Brain microvascular endothelial cell (primary cell): ENCODE results near the gene ZNF488.

Experiments used
- DNase-seq: peaks from one replicate; pipeline ENCODE4 v3.0.0-alpha.2; 2020
- H3K27ac ChIP-seq: fragments of 250-450 bp; sonication (Bioruptor Pico); 2 replicates; pipeline ENCODE4 v1.5.1; 2020; ENCODE audit warnings: mild to moderate bottlenecking, moderate library complexity
- H3K27me3 ChIP-seq: fragments of 250-450 bp; sonication (Bioruptor Pico); replicated peaks from 2 replicates; pipeline ENCODE4 v1.5.1; 2020; ENCODE audit warnings: mild to moderate bottlenecking
- H3K36me3 ChIP-seq: fragments of 250-450 bp; sonication (Bioruptor Pico); replicated peaks from 2 replicates; pipeline ENCODE4 v1.5.1; 2020; ENCODE audit warnings: mild to moderate bottlenecking
- H3K4me3 ChIP-seq: 2 replicates; pipeline ENCODE4 v1.5.1; 2011; ENCODE audit warnings: low read depth, mild to moderate bottlenecking, control low read depth, low read length, moderate library complexity
- in situ Hi-C: cut with HindIII; loops from 2 replicates; pipeline ENCODE4 v1.10.0; 2017; ENCODE audit warnings: low sequenced_read_pairs, low pct_ligation_motif_present
- TF ChIP-seq, protein P1 (sequence below): IDR thresholded peaks from 2 replicates; pipeline ENCODE4 v1.5.1; 2011; ENCODE audit warnings: low read depth, mild to moderate bottlenecking, moderate library complexity, low read length, control low read depth, inconsistent platforms; ENCODE audit errors: missing control alignments

ZNF488 gene

DNA sequence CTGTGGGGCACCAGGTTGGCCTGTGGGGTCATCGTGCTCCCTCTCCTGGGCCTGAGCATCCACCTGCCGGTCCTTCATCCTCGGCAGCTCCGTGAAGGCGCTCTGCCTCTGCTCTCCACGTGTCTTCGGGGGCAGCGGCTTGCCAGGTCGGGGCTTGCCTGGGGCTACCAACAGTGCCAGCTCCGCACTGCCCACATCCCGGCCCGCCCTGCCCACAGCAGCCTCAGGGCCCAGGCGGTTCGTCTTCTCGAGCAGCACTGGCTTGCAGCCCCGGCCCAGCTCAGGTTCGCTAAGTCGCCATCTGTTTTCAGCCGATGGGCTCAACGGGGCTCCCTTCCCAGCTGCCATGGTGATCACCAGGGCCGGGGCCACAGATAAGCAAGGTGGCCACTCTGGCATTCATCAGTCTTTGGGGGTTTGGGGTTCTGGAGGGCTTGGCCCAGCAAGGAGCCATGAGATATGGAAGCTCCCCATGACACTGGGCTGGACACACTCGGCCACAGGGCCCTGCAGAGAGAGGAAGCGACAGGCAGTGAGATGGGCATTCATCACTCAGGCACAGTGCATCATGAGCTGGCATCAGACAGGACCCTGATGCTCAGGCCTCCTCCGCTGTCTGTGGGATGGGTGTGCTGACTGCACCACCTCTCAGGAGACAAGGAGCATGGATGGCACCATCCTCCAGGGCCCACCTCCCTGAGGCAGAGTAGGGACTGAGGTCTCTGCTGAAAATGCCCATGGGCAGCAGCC, 15.5 kb downstream of the ZNF488 start:
- H3K36me3 ChIP-seq, result no peaks in the 10 kb centered on the region
- no peak for DNase-seq
- TF ChIP-seq, protein P1, sequence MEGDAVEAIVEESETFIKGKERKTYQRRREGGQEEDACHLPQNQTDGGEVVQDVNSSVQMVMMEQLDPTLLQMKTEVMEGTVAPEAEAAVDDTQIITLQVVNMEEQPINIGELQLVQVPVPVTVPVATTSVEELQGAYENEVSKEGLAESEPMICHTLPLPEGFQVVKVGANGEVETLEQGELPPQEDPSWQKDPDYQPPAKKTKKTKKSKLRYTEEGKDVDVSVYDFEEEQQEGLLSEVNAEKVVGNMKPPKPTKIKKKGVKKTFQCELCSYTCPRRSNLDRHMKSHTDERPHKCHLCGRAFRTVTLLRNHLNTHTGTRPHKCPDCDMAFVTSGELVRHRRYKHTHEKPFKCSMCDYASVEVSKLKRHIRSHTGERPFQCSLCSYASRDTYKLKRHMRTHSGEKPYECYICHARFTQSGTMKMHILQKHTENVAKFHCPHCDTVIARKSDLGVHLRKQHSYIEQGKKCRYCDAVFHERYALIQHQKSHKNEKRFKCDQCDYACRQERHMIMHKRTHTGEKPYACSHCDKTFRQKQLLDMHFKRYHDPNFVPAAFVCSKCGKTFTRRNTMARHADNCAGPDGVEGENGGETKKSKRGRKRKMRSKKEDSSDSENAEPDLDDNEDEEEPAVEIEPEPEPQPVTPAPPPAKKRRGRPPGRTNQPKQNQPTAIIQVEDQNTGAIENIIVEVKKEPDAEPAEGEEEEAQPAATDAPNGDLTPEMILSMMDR, result no peak
- no peak overlapping the region for H3K4me3 ChIP-seq
- in situ Hi-C loops, result no loop called here
- H3K27me3 ChIP-seq, result no peaks in the 10 kb centered on the region
- no peak overlapping the region for H3K27ac ChIP-seq

DNA sequence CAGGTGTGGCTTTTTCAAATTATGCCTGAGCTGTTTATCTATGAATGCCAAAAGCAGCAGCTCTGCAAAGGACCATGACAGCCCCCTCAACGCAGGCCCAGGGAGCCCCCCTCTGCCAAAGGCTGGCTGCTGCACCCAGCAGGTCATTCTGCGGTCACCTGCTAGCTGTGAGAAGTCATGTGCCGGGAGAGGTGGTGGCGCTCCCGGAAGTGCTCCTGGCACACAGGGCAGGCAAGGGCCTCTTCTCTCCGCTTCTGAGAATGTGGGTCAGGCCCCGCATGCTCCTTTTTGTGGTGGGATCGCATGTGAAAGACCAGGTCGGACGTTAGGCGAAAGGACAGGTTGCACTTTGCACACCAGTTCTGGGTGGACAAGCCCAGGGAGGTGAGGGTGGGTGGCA, 16.4 kb downstream of the ZNF488 start:
- no peak for DNase-seq
- Histone ChIP-seq H3K4me3 (no peak overlapping the region), H3K27ac (no peak overlapping the region), H3K36me3 (no peaks in the 10 kb centered on the region), H3K27me3 (no peaks in the 10 kb centered on the region)
- TF ChIP-seq, protein P1, result no peak
- in situ Hi-C loops, result no loop called here

- no peak overlapping the region for H3K27ac ChIP-seq
- H3K27me3 ChIP-seq, result no peaks in the 10 kb centered on the region
- no peak for DNase-seq
- in situ Hi-C loops, result no loop called here
- TF ChIP-seq, protein P1, result no peak
- no peaks in the 10 kb centered on the region for H3K36me3 ChIP-seq
- H3K4me3 ChIP-seq, result no peak overlapping the region
Observed at GRCh38 chr10:47366731-47367460, 17.2 kb downstream of the ZNF488 start.

DNA sequence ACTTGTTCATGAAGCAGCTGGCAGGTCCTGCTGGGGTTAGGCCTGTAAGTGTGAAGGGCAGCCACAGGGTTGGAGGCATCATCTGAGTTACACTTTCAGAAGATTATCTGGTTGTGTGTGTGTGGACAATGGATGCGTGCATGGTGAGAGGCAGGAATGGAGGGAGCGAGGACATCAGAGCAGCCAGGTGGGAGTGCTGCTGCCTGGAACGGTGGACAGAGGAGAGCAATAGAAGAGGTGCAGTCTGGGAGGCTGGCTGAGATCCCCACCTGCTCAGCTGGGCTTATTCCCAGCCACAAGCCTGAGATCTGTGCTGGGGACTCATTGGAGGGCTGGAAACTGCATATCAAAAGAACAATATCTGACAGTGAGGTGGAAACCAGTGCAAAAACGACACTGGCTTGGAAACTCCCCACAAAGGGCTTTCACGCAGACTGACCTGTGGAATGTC, 17.9 kb downstream of the ZNF488 start:
- no peak for DNase-seq
- Histone ChIP-seq H3K36me3 (no peaks in the 10 kb centered on the region), H3K27me3 (no peaks in the 10 kb centered on the region), H3K4me3 (no peak overlapping the region), H3K27ac (no peak overlapping the region)
- in situ Hi-C loops, result no loop called here
- TF ChIP-seq, protein P1, result no peak

DNA sequence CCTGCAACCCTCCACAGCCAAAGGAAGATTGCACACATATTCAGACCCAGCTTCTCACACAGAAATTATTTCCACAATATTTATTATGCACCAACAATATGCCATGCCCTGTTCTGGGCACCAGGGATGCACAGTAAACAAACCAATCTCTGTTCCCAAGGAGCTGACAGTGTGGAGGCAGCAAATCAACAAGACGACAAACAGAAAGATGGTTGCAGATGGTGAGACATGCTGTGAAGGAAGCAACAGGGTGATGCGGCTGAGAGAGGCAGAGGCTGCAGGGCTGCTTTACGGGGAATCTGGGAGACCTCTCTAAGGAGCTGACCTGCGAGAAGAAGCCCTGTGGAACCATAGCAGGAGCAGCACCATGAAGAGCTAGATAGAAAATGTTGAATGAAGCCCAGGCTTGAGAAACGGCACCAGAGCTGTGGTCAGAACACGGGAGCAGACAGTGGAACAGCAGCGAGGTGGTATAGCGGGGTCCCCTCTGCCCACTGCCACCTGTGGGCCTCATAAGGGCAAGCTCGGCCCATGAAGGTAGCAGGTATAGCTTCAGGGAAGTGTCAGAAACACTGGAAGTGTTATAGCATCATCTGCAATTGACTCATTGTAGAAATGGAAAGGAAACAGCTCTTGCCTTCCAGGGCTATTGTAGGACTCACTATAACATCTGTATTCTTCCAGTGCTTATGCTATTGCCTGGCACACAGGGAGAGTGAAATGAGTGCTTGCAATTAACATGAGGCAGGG, 18.5 kb downstream of the ZNF488 start:
- H3K36me3 ChIP-seq, result no peaks in the 10 kb centered on the region
- H3K27ac ChIP-seq, result no peak overlapping the region
- DNase-seq, result no peak
- H3K27me3 ChIP-seq, result no peaks in the 10 kb centered on the region
- TF ChIP-seq, protein P1, result no peak
- no peak overlapping the region for H3K4me3 ChIP-seq
- in situ Hi-C loops, result no loop called here
